HUES48 (cell line): ENCODE measurements around the gene DUSP1.
A peak's percentile ranks its signal among the peaks of the same experiment; 100 is the strongest.
"Not testable (repeated sequence)": the region's sequence is repeated elsewhere in the genome, so short reads cannot be mapped to it uniquely, and the experiment has no call there.

Experiments used
- H3K27ac ChIP-seq: one replicate; pipeline ENCODE4 v1.7.0; 2013; ENCODE audit warnings: low read depth, low read length, inconsistent platforms
- H3K27me3 ChIP-seq: 2 replicates; pipeline ENCODE4 v1.6.1; 2013; ENCODE audit warnings: mild to moderate bottlenecking, low read length; ENCODE audit not compliant: control insufficient read depth, insufficient read depth
- H3K36me3 ChIP-seq: 2 replicates; pipeline ENCODE4 v1.6.1; 2013; ENCODE audit warnings: low read length; ENCODE audit not compliant: control insufficient read depth, insufficient read depth
- H3K4me1 ChIP-seq: 2 replicates; pipeline ENCODE4 v1.6.1; 2013; ENCODE audit warnings: mild to moderate bottlenecking, low read length; ENCODE audit not compliant: control insufficient read depth, insufficient read depth
- H3K4me3 ChIP-seq: 2 replicates; pipeline ENCODE4 v1.5.1; 2013; ENCODE audit warnings: mild to moderate bottlenecking, low read depth, low read length
- H3K9ac ChIP-seq: 2 replicates; pipeline ENCODE4 v1.6.1; 2013; ENCODE audit warnings: mild to moderate bottlenecking, low read depth, low read length, moderate library complexity
- H3K9me3 ChIP-seq: 2 replicates; pipeline ENCODE4 v1.6.1; 2013; ENCODE audit warnings: low read length; ENCODE audit not compliant: control insufficient read depth, insufficient read depth

DUSP1 gene

DNA sequence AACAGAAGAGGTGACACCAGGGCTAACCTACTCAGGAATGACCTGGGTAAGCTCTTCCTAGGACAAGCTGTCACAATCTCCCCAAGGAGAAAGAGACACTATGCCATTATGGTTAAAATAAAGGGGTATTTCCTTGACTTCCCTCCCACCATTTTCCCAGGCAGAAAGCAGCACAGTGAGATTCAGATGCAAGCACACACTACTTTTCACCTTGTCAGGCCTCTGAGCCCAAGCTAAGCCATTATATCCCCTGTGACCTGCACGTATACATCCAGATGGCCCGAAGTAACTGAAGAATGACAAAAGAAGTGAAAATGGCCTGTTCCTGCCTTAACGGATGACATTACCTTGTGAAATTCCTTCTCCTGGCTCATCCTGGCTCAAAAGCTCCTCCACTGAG is 16.5 kb upstream of the DUSP1 start:
- H3K9ac ChIP-seq, H3K4me1 ChIP-seq, H3K4me3 ChIP-seq, H3K36me3 ChIP-seq, H3K9me3 ChIP-seq, H3K27me3 ChIP-seq: not testable (repeated sequence)
- peak overlapping the region; percentile 56 for H3K27ac ChIP-seq

DNA sequence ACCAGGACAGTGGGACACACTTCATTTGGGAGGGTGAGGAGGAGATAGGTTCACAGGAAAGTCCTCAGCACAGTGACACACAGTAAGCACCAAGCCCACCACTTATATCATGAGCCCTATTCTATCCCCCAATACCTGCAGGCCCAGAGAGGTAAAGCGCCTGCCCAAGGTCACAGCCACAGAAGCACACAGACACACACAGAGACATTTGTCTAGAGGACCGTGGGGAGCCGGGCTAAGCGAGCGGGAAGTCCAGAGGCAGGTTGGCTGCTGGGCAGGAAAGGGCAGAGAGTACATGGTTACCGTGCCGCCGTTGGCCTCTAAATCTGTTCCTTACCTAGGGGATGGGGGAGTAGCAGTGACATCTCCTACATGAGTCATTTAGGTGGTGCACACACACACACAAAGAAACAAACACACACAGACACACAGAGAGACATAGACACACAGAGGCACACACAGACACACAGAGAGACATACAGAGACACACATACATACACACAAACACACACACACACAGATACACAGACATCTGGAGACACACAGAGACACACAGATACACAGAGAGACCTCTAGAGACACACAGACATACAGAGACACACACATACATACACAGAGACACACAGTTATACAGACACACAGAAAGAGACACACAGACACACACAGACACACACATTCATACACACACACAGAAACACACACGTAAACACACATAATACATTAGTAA is 15.9 kb upstream of the DUSP1 start:
- Histone ChIP-seq H3K9ac (no peak overlapping the region), H3K4me3 (no peak overlapping the region), H3K4me1 (peaks cover 8% of the 10 kb centered on the region; the same call in 1 of the 2 replicates), H3K9me3 (no peaks in the 10 kb centered on the region), H3K27me3 (no peaks in the 10 kb centered on the region), H3K36me3 (no peaks in the 10 kb centered on the region), H3K27ac (peak overlapping the region; percentile 56)

DNA sequence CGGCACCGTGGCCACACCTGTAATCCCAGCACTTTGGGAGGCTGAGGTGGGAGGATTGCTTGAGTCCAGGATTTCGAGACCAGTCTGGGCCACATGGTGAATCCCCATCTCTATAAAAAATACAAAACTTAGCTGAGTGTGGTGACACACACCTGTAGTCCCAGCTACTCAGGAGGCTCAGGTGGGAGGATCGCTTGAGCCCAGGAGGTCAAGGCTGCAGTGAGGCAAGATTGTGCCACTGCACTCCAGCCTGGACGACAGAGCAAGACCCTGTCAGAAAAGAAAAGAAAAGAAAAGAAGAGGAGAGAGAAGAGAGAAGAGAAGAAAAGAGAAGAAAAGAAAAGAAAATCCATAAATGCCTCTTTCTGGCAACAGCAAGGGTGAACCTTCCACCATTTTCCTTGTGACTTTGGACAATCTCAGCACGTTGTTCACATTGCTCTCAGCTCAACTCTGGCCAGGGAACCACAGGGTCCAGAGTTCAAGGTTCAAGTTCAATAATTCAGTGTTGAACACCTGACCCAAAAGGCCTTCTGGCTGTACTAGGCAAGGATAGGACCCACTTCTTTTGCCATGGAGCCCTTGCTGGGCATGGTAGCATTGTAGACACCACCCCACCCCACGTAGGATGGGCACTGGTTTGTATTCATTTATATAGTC is 14.6 kb upstream of the DUSP1 start:
- H3K9ac ChIP-seq: no peak overlapping the region
- H3K9me3 ChIP-seq: no peaks in the 10 kb centered on the region
- no peak overlapping the region for H3K27ac ChIP-seq
- H3K4me1 ChIP-seq: peaks cover 8% of the 10 kb centered on the region; the same call in 1 of the 2 replicates
- no peaks in the 10 kb centered on the region for H3K36me3 ChIP-seq
- no peaks in the 10 kb centered on the region for H3K27me3 ChIP-seq
- no peak overlapping the region for H3K4me3 ChIP-seq

GRCh38 chr5:172784162-172784561 is 13.2 kb upstream of the DUSP1 start:
- not testable (repeated sequence) for H3K27me3 ChIP-seq, H3K9me3 ChIP-seq, H3K9ac ChIP-seq, H3K4me1 ChIP-seq, H3K27ac ChIP-seq, H3K36me3 ChIP-seq, H3K4me3 ChIP-seq

DNA sequence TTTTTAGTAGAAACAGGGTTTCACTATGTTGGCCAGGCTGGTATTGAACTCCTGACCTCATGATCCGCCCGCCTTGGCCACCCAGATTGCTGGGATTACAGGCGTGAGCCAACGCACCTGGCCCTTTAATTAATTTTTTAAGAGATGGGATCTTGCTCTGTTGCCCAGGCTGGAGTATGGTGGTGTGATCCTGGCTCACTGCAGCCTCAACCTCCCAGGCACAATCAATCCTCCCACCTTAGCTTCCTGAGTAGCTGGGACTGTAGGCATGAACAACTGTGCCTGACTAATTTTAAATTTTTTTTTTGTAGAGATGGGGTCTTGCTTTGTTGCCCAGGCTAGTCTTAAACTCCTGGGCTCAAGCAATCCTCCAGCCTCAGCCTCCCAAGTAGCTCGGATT is 12.3 kb upstream of the DUSP1 start:
- not testable (repeated sequence) for H3K27me3 ChIP-seq, H3K4me1 ChIP-seq, H3K27ac ChIP-seq, H3K9me3 ChIP-seq, H3K36me3 ChIP-seq, H3K9ac ChIP-seq, H3K4me3 ChIP-seq

DNA sequence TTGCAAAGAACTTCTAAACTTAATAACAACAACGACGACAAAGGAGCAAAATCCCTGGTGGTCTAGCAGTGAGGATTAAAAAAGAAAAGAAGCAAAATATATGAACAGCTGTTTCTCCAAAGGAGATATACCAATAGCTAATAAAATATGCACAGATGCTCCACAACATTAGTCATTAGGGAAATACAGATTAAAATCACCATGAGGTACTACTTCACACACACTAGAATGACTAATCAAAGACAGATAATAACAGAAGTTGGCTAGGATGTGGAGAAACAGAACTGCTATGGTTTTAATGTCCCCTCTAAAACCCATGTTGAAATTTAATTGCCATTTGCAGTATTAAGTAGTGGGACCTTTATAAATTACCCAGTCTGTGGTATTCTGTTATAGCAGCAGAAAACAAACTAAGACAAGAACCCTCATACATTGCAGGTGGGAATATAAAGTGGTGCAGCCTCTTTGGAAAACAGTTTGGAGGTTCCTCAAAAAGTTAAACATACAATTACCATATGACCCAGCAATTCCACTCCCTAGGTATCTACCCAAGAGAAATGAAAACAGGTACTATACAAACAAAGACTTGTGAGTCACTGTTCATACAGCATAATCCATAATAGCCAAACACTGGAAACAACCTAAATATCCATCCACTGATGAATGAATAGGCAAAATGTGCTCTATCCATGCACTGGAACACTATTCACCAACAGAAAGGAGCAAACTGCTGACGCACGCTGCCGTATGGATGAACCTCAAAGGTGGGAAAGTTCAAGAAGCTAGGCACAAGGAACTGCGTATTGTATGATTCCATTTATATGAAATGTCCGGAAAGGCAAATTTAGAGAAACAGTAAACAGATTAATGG is 11.4 kb upstream of the DUSP1 start:
- H3K9me3 ChIP-seq: no peaks in the 10 kb centered on the region
- no peak overlapping the region for H3K27ac ChIP-seq
- no peaks in the 10 kb centered on the region for H3K27me3 ChIP-seq
- H3K4me1 ChIP-seq: no peaks in the 10 kb centered on the region
- no peak overlapping the region for H3K4me3 ChIP-seq
- no peak overlapping the region for H3K9ac ChIP-seq
- H3K36me3 ChIP-seq: no peaks in the 10 kb centered on the region

GRCh38 chr5:172779691-172780341 is 8.8 kb upstream of the DUSP1 start:
- H3K36me3 ChIP-seq: no peaks in the 10 kb centered on the region
- no peaks in the 10 kb centered on the region for H3K9me3 ChIP-seq
- H3K9ac ChIP-seq: no peak overlapping the region
- H3K27ac ChIP-seq: no peak overlapping the region
- H3K27me3 ChIP-seq: peaks cover 6% of the 10 kb centered on the region; the same call in 1 of the 2 replicates
- H3K4me1 ChIP-seq: no peaks in the 10 kb centered on the region
- H3K4me3 ChIP-seq: no peak overlapping the region

- Histone ChIP-seq H3K9ac (no peak overlapping the region), H3K27ac (peak overlapping the region; percentile 11), H3K4me1 (no peaks in the 10 kb centered on the region), H3K9me3 (no peaks in the 10 kb centered on the region), H3K27me3 (peaks cover 19% of the 10 kb centered on the region), H3K4me3 (no peak overlapping the region), H3K36me3 (no peaks in the 10 kb centered on the region)
Observed at GRCh38 chr5:172777881-172778814, 7.2 kb upstream of the DUSP1 start.

DNA sequence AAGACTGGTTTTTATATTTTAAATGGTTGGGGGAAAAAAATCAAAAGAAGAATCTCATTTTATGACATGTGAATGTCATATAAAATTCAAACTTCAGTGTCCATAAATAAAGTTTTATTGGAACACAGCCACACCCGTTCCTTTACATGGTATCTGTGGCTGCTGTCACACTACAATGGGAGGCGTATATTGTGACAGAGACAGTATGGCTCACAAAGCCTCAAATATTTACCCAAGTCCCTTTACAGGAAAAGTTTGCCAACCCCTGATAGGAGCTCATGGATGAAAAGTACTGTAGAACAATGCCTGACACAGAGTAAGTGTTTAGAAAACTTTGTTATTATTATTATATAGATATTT is 5.2 kb upstream of the DUSP1 start:
- Histone ChIP-seq H3K9me3 (no peaks in the 10 kb centered on the region), H3K27me3 (peaks cover 27% of the 10 kb centered on the region), H3K4me1 (peaks cover 2% of the 10 kb centered on the region; the same call in 1 of the 2 replicates), H3K4me3 (no peak overlapping the region), H3K27ac (no peak overlapping the region), H3K36me3 (no peaks in the 10 kb centered on the region), H3K9ac (no peak overlapping the region)
